ENCODE results near the gene P3H4. TPM values are rescaled to one million over a fixed set of nuclear protein-coding genes. Genes with fewer than 3 reads are reported as not detected.

Gene P3H4
- total RNA-seq, 1 experiment from 2014 or later, result 24.0 TPM

DNA sequence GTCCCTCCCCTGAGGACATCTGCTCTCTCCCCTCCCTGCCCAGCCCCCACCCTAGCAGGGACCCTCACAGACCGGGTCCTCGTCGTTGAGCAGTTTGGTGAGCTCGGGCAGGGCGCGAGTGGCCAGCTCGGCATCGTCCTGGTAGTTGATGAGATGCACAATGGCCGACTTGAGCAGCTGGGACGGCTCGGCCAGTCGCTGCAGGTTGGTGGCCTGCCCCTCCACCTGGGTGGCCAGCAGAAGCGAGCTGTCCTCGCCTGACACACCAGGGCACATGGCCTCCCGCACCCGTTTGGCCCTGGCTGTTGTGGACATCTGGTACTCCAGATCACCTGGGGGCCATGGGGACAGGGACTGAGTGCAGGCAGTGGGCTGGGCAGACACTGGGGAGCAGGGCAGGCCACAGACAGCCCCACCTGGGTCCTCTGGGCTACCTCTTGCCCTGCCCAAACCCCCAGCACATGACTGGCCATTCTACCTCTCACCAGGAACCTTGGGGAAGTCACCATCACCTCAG is 42.3 kb downstream of the P3H4 start:
- Histone ChIP-seq H3K27ac (ENCODE audit: insufficient read length, low read depth, low read length) (no peak overlapping the region), H3K79me1 (ENCODE audit: insufficient read depth, low read depth, low read length, poor library complexity, severe bottlenecking) (no peaks in the 10 kb centered on the region), H2BK12ac (ENCODE audit: insufficient read length, low read depth, low read length) (no peak overlapping the region), H3K9ac (ENCODE audit: extremely low read depth, insufficient read length, low read length) (no peak overlapping the region), H3K23me2 (ENCODE audit: insufficient read length, low read depth, low read length, poor library complexity, severe bottlenecking) (no peaks in the 10 kb centered on the region), H2AK5ac (ENCODE audit: insufficient read length, low read length) (no peak overlapping the region), H3K14ac (ENCODE audit: insufficient read depth, low read length) (no peak overlapping the region), H3K9me3 (ENCODE audit: control insufficient read depth, low read depth, low read length) (no peaks in the 10 kb centered on the region), H3K23ac (ENCODE audit: insufficient read length, low read depth, low read length) (no peak overlapping the region), H4K20me1 (ENCODE audit: control insufficient read depth, insufficient read depth, insufficient read length) (no peaks in the 10 kb centered on the region), H3K79me2 (ENCODE audit: insufficient read depth, low read length) (no peaks in the 10 kb centered on the region; the same call in 1 of the 2 replicates), H2AFZ (ENCODE audit: low read length) (no peak overlapping the region), H3K4me1 (ENCODE audit: insufficient read depth, low read length) (peaks cover 7% of the 10 kb centered on the region; the same call in 1 of the 2 replicates), H3K18ac (ENCODE audit: insufficient read length, low read depth, low read length) (no peak overlapping the region), H2BK15ac (ENCODE audit: low read depth, low read length) (no peak overlapping the region), H3T11ph (ENCODE audit: low read length) (no peak overlapping the region), H4K8ac (replicated peaks; ENCODE audit: insufficient read length, low read depth, low read length) (no peak overlapping the region), H2BK5ac (ENCODE audit: insufficient read length, low read length) (no peak overlapping the region), H2BK120ac (ENCODE audit: low read depth, low read length, poor library complexity, severe bottlenecking) (no peak overlapping the region), H3K27me3 (ENCODE audit: insufficient read depth, low read length) (no peaks in the 10 kb centered on the region), H3K4ac (ENCODE audit: low read depth, low read length) (no peak overlapping the region), H3K4me2 (ENCODE audit: insufficient read depth, insufficient read length, low read length) (no peak overlapping the region), H3K56ac (ENCODE audit: insufficient read length, low read depth, low read length) (no peak overlapping the region), H4K91ac (ENCODE audit: insufficient read length, low read depth, low read length) (no peak overlapping the region), H2BK20ac (ENCODE audit: low read depth, low read length, poor library complexity, severe bottlenecking) (no peak overlapping the region), H4K5ac (ENCODE audit: insufficient read length, low read depth, low read length) (no peak overlapping the region)
- no CpG with 5 or more reads among the region's 16 CpGs for WGBS (ENCODE audit: extremely low coverage, insufficient read length, low lambda C conversion rate)
- DNase-seq, result no peak
- no peak overlapping the region; a peak in 1 of 7 replicates for H3K27ac Mint-ChIP-seq
- peaks cover 25 to 29% of the 10 kb centered on the region in 2 experiments for H3K4me1 Mint-ChIP-seq
- H3K36me3 Mint-ChIP-seq (ENCODE audit: insufficient read depth in 1 of 3, low read depth in 3 of 3), result peaks cover 30 to 64% (median 64%) of the 10 kb centered on the region in 3 experiments
- no peaks in the 10 kb centered on the region for H3K27me3 Mint-ChIP-seq (ENCODE audit: low read depth)
- H3K4me3 Mint-ChIP-seq, result no peak overlapping the region
- TF ChIP-seq, protein P1, sequence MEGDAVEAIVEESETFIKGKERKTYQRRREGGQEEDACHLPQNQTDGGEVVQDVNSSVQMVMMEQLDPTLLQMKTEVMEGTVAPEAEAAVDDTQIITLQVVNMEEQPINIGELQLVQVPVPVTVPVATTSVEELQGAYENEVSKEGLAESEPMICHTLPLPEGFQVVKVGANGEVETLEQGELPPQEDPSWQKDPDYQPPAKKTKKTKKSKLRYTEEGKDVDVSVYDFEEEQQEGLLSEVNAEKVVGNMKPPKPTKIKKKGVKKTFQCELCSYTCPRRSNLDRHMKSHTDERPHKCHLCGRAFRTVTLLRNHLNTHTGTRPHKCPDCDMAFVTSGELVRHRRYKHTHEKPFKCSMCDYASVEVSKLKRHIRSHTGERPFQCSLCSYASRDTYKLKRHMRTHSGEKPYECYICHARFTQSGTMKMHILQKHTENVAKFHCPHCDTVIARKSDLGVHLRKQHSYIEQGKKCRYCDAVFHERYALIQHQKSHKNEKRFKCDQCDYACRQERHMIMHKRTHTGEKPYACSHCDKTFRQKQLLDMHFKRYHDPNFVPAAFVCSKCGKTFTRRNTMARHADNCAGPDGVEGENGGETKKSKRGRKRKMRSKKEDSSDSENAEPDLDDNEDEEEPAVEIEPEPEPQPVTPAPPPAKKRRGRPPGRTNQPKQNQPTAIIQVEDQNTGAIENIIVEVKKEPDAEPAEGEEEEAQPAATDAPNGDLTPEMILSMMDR (conservative IDR thresholded peaks at IDR 0.05), result no peak
- H3K9me3 Mint-ChIP-seq, result no peaks in the 10 kb centered on the region

Data from H9 (cell line).